Kidney capillary endothelial cell (primary cell): ENCODE results near the gene CBX2.
"Not testable (repeated sequence)": the region's sequence is repeated elsewhere in the genome, so short reads cannot be mapped to it uniquely, and the experiment has no call there.

Experiments
- DNase-seq: peaks from one replicate; pipeline ENCODE4 v3.0.0-alpha.2; 2018; ENCODE audit warnings: low spot score

Gene CBX2

GRCh38 chr17:79769570-79770506 lies 8.1 kb upstream of the CBX2 start:
- DNase-seq, result no peak

- no peak for DNase-seq
Observed at GRCh38 chr17:79771276-79771675, 6.7 kb upstream of the CBX2 start.

- DNase-seq, result not testable (repeated sequence)
Observed at GRCh38 chr17:79772726-79773125, 5.2 kb upstream of the CBX2 start.

- DNase-seq, result no peak
Observed at GRCh38 chr17:79774561-79774975, 3.4 kb upstream of the CBX2 start.

GRCh38 chr17:79775632-79776031 lies 2.3 kb upstream of the CBX2 start:
- DNase-seq, result no peak

GRCh38 chr17:79776376-79777119 lies 1.4 kb upstream of the CBX2 start:
- DNase-seq, result no peak

GRCh38 chr17:79777120-79777893 lies 641 bp upstream of the CBX2 start:
- DNase-seq, result peak; percentile 50

GRCh38 chr17:79778504-79779083 lies 646 bp downstream of the CBX2 start:
- DNase-seq, result no peak

- DNase-seq, result no peak
Observed at GRCh38 chr17:79779084-79779529, 1.2 kb downstream of the CBX2 start.

- DNase-seq, result no peak
Observed at GRCh38 chr17:79779661-79780365, 1.9 kb downstream of the CBX2 start.

- no peak for DNase-seq
Observed at GRCh38 chr17:79781012-79781650, 3.2 kb downstream of the CBX2 start.

- no peak for DNase-seq
Observed at GRCh38 chr17:79781736-79782575, 4.0 kb downstream of the CBX2 start.

- DNase-seq, result no peak
Observed at GRCh38 chr17:79783891-79784290, 5.9 kb downstream of the CBX2 start.

GRCh38 chr17:79784353-79785016 lies 6.5 kb downstream of the CBX2 start:
- DNase-seq, result no peak

GRCh38 chr17:79785017-79785899 lies 7.3 kb downstream of the CBX2 start:
- DNase-seq, result no peak

GRCh38 chr17:79785900-79786810 lies 8.2 kb downstream of the CBX2 start:
- no peak for DNase-seq
